ENCODE measurements around the gene CHID1.

CHID1 gene

GRCh38 chr11:845872-846495, 64.6 kb downstream of the CHID1 start:
- peak; percentile 45 for DNase-seq

- DNase-seq, result peak; percentile 59
These were observed 65.6 kb downstream of the CHID1 start for GRCh38 chr11:844693-845644.

GRCh38 chr11:843818-844692, 66.6 kb downstream of the CHID1 start:
- peak; percentile 42 for DNase-seq

GRCh38 chr11:843086-843734, 67.4 kb downstream of the CHID1 start:
- DNase-seq, result peak; percentile 55

GRCh38 chr11:842370-843002, 68.1 kb downstream of the CHID1 start, which contains the start of the genes POLR2L and TSPAN4:
Gene POLR2L, minus strand, starts transcription at chr11:842529. Its CDS starts 21 bp downstream, at chr11:842508.
Gene TSPAN4, plus strand, starts transcription at chr11:842852. Its CDS starts 7,453 bp downstream, at chr11:850305.
- DNase-seq, result peak; percentile 96

- peak; percentile 57 for DNase-seq
These were observed 68.6 kb downstream of the CHID1 start for GRCh38 chr11:841981-842369.

GRCh38 chr11:839875-840617, 70.6 kb downstream of the CHID1 start:
- DNase-seq, result no peak

GRCh38 chr11:839280-839623, 71.4 kb downstream of the CHID1 start:
- no peak for DNase-seq

- no peak for DNase-seq
These were observed 72.0 kb downstream of the CHID1 start for GRCh38 chr11:838441-839279.

GRCh38 chr11:837990-838307, 72.7 kb downstream of the CHID1 start:
- DNase-seq, result no peak

GRCh38 chr11:837189-837989, 73.2 kb downstream of the CHID1 start:
- DNase-seq, result no peak

GRCh38 chr11:836700-837099, 73.9 kb downstream of the CHID1 start:
- no peak for DNase-seq

GRCh38 chr11:836274-836673, 74.3 kb downstream of the CHID1 start:
- no peak for DNase-seq

- peak; percentile 49 for DNase-seq
These were observed 76.0 kb downstream of the CHID1 start for GRCh38 chr11:834371-835316.

GRCh38 chr11:833849-834311, 76.7 kb downstream of the CHID1 start:
- DNase-seq, result peak; percentile 52

GRCh38 chr11:833114-833791, 77.4 kb downstream of the CHID1 start:
- peak; percentile 91 for DNase-seq

- DNase-seq, result peak; percentile 89
These were observed 78.0 kb downstream of the CHID1 start, which contains the start of gene CD151 for GRCh38 chr11:832529-833113. Gene CD151, plus strand, starts transcription at chr11:832952. Its CDS starts 3,118 bp downstream, at chr11:836070.

Measured in retina (tissue), 1 donor.